Activated CD4-positive, alpha-beta T cell treated with anti-CD3 and anti-CD28 coated beads, Interleukin-2, amount 50 U/mL, for 4 hours (primary cell): ENCODE results near the gene USP32.
"Not testable (repeated sequence)": the region's sequence is repeated elsewhere in the genome, so short reads cannot be mapped to it uniquely, and the experiment has no call there.

ENCODE experiments used
- DNase-seq, 2 experiments: peaks; one replicate each; pipeline ENCODE4 v3.0.0-alpha.2; 2020

Gene USP32

GRCh38 chr17:60371818-60372510 is 20.0 kb downstream of the USP32 start:
- DNase-seq, result no peak

GRCh38 chr17:60371416-60371815 is 20.5 kb downstream of the USP32 start:
- no peak for DNase-seq

- DNase-seq, result no peak
Observed at GRCh38 chr17:60369727-60370126, 22.2 kb downstream of the USP32 start.

- no peak for DNase-seq
Observed at GRCh38 chr17:60363700-60364405, 28.1 kb downstream of the USP32 start.

- DNase-seq, result no peak
Observed at GRCh38 chr17:60362329-60362728, 29.6 kb downstream of the USP32 start.

- no peak for DNase-seq
Observed at GRCh38 chr17:60361889-60362288, 30.0 kb downstream of the USP32 start.

- no peak for DNase-seq
Observed at GRCh38 chr17:60359415-60359814, 32.5 kb downstream of the USP32 start.

GRCh38 chr17:60358606-60359225 is 33.2 kb downstream of the USP32 start:
- no peak for DNase-seq

- DNase-seq, result no peak
Observed at GRCh38 chr17:60356940-60357339, 35.0 kb downstream of the USP32 start.

GRCh38 chr17:60355663-60356594 is 36.0 kb downstream of the USP32 start:
- no peak for DNase-seq

GRCh38 chr17:60354223-60354622 is 37.7 kb downstream of the USP32 start:
- no peak for DNase-seq

GRCh38 chr17:60353773-60354172 is 38.2 kb downstream of the USP32 start:
- DNase-seq, result no peak

- DNase-seq, result no peak
Observed at GRCh38 chr17:60352569-60352968, 39.4 kb downstream of the USP32 start.

- no peak for DNase-seq
Observed at GRCh38 chr17:60352071-60352470, 39.9 kb downstream of the USP32 start.

GRCh38 chr17:60351012-60351695 is 40.8 kb downstream of the USP32 start:
- DNase-seq, result no peak

- no peak for DNase-seq
Observed at GRCh38 chr17:60348616-60349015, 43.3 kb downstream of the USP32 start.

GRCh38 chr17:60345233-60345632 is 46.7 kb downstream of the USP32 start:
- no peak for DNase-seq

- not testable (repeated sequence) for DNase-seq
Observed at GRCh38 chr17:60342492-60342891, 49.4 kb downstream of the USP32 start.

- DNase-seq, result no peak
Observed at GRCh38 chr17:60335289-60335688, 56.6 kb downstream of the USP32 start.

- DNase-seq, result no peak
Observed at GRCh38 chr17:60333628-60334031, 58.3 kb downstream of the USP32 start.

- not testable (repeated sequence) for DNase-seq
Observed at GRCh38 chr17:60333072-60333471, 58.9 kb downstream of the USP32 start.

GRCh38 chr17:60332574-60332973 is 59.4 kb downstream of the USP32 start:
- DNase-seq, result no peak
